Left ventricle myocardium inferior (tissue), 1 donor: ENCODE data around the gene GLS. TPM values are rescaled to one million over a fixed set of nuclear protein-coding genes. Genes with fewer than 3 reads are reported as not detected.
"Not testable (repeated sequence)": the region's sequence is repeated elsewhere in the genome, so short reads cannot be mapped to it uniquely, and the experiment has no call there.

ENCODE experiments used
- DNase-seq: peaks from one replicate; pipeline ENCODE4 v3.0.0-alpha.2; 2020
- H3K27ac ChIP-seq: fragments of 200-600 bp; replicated peaks from 2 replicates; pipeline ENCODE4 v1.8.0; 2021
- H3K27me3 ChIP-seq: fragments of 200-600 bp; 2 replicates; pipeline ENCODE4 v1.8.0; 2021; ENCODE audit warnings: low read depth
- H3K36me3 ChIP-seq: fragments of 200-600 bp; 2 replicates; pipeline ENCODE4 v1.8.0; 2021
- H3K4me1 ChIP-seq: fragments of 200-600 bp; 2 replicates; pipeline ENCODE4 v1.8.0; 2021
- H3K4me3 ChIP-seq: fragments of 200-600 bp; 2 replicates; pipeline ENCODE4 v1.8.0; 2021; ENCODE audit warnings: mild to moderate bottlenecking, moderate library complexity
- H3K9me3 ChIP-seq: fragments of 200-600 bp; replicated peaks from 2 replicates; pipeline ENCODE4 v1.8.0; 2021
- CTCF ChIP-seq: fragments of 200-600 bp; IDR thresholded peaks from 2 replicates; pipeline ENCODE4 v1.8.0; 2021; ENCODE audit warnings: antibody characterized with exemption, mild to moderate bottlenecking, borderline replicate concordance
- intact Hi-C: fragments of 100-400 bp; cut with micrococcal nuclease; formaldehyde crosslinking; loops from one replicate; pipeline ENCODE4 v1.11.0; 2022
- total RNA-seq: library from RNA; stranded (reverse); fragmentation: NEBNext Ultra II Directional; extraction: Animal tissue kit (Norgen Biotek cat#: 25700); gene quantifications from one replicate; pipeline ENCODE4 v1.2.1, GENCODE V29; 2021
- donor health status: DM: no; HTN: yes; CAD: no; lungs with severe emphysema.

The GLS gene
- total RNA-seq, 1 donor from 2014 or later = 48.4 TPM

GRCh38 chr2:190959911-190960788 is 79.5 kb downstream of the GLS start:
- H3K27ac ChIP-seq = no peak overlapping the region
- peaks cover 9% of the 10 kb centered on the region for H3K4me1 ChIP-seq
- H3K36me3 ChIP-seq = peaks cover 49% of the 10 kb centered on the region
- intact Hi-C loops = no loop called here
- no peak for TF ChIP-seq CTCF
- no peak overlapping the region for H3K4me3 ChIP-seq
- DNase-seq = no peak
- peaks cover 8% of the 10 kb centered on the region for H3K9me3 ChIP-seq
- no peaks in the 10 kb centered on the region for H3K27me3 ChIP-seq

GRCh38 chr2:190961117-190961516 is 80.5 kb downstream of the GLS start:
- H3K4me3 ChIP-seq, H3K4me1 ChIP-seq, DNase-seq, H3K27ac ChIP-seq, H3K27me3 ChIP-seq, intact Hi-C loops, H3K9me3 ChIP-seq: not testable (repeated sequence)
- peaks cover 55% of the 10 kb centered on the region for H3K36me3 ChIP-seq

DNA sequence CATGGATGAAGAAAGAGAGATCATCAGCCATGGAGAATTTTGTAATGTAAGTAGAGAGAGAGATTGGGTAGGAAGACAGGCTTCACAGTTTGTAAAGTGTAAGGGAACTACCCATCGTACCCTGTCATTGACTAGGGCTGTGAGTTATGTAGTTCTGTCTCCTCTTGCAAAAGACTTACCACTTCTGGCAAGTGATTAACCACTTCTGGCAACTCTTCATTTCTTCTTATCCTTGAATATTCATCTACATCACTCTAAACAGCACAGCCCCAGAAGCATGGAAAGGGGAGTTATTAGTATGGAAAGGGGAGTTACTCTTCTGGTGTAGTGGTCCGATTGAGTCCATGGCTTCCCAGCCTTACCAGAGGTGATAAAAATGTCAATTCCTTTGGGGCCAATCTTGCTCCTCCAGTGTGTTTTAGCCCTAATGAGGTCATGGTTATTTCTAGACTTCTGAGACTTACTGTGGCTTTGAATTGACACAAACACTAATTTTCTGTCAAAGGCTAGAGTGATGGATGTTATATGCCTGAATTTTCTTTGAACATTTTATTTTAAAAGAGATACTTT is 81.4 kb downstream of the GLS start:
- peaks cover 57% of the 10 kb centered on the region for H3K36me3 ChIP-seq
- peaks cover 9% of the 10 kb centered on the region for H3K4me1 ChIP-seq
- H3K9me3 ChIP-seq = no peaks in the 10 kb centered on the region
- H3K4me3 ChIP-seq = no peak overlapping the region
- intact Hi-C loops = no loop called here
- no peak for DNase-seq
- no peaks in the 10 kb centered on the region for H3K27me3 ChIP-seq
- no peak overlapping the region for H3K27ac ChIP-seq
- no peak for TF ChIP-seq CTCF

DNA sequence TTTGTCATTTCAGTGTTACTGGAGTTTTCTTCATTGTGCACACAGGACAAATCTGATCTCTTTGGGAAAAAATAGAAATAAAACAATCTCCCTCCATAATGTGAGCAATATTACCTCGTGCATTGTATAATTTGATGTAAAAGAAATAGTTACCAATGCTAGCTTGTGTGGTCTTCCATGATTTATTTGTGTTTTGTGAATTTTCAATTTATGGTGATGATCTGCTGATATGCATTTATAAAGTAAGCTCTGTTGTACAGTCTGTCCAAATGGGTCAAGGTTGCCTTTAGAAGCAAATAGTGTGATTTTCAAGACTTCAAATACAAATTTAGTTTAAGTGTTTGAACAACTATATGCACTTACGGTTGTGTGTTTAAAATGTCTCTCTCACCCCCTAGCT is 82.5 kb downstream of the GLS start:
- no peaks in the 10 kb centered on the region for H3K27me3 ChIP-seq
- H3K27ac ChIP-seq = no peak overlapping the region
- TF ChIP-seq CTCF = no peak
- peaks cover 9% of the 10 kb centered on the region for H3K4me1 ChIP-seq
- peaks cover 68% of the 10 kb centered on the region for H3K36me3 ChIP-seq
- DNase-seq = no peak
- intact Hi-C loops = no loop called here
- no peaks in the 10 kb centered on the region for H3K9me3 ChIP-seq
- H3K4me3 ChIP-seq = no peak overlapping the region

GRCh38 chr2:190964170-190964795 is 83.7 kb downstream of the GLS start:
- H3K4me1 ChIP-seq = peaks cover 9% of the 10 kb centered on the region
- intact Hi-C loops = no loop called here
- no peaks in the 10 kb centered on the region for H3K27me3 ChIP-seq
- TF ChIP-seq CTCF = no peak
- H3K4me3 ChIP-seq = no peak overlapping the region
- no peak for DNase-seq
- no peak overlapping the region for H3K27ac ChIP-seq
- H3K9me3 ChIP-seq = no peaks in the 10 kb centered on the region
- peaks cover 79% of the 10 kb centered on the region for H3K36me3 ChIP-seq
